DND-41 (cell line): ENCODE data around the gene FAM227B.

Experiments used
- ATAC-seq: fragments of 200-7000 bp; cut with Tn5 transposase; 3 replicates; pipeline ENCODE4 v1.9.1; 2021; ENCODE audit warnings: low read depth; ENCODE audit not compliant: insufficient read depth
- DNase-seq: peaks from one replicate; pipeline ENCODE4 v3.0.0-alpha.2; 2020
- H2AFZ ChIP-seq: 2 replicates; pipeline ENCODE4 v1.6.0; 2012; ENCODE audit warnings: low read depth, low read length
- H3K27ac ChIP-seq: 2 replicates; pipeline ENCODE4 v1.5.1; 2012; ENCODE audit warnings: low read length, inconsistent platforms
- H3K27me3 ChIP-seq: fragments of 200-600 bp; sonication (generic); 2 replicates; pipeline ENCODE4 v1.6.0; 2012; ENCODE audit warnings: low read length, mild to moderate bottlenecking, inconsistent platforms; ENCODE audit not compliant: insufficient read depth, poor library complexity
- H3K36me3 ChIP-seq: 2 replicates; pipeline ENCODE4 v1.5.1; 2012; ENCODE audit warnings: low read length, inconsistent platforms; ENCODE audit not compliant: insufficient read depth
- H3K4me1 ChIP-seq: 2 replicates; pipeline ENCODE4 v1.5.1; 2012; ENCODE audit warnings: mild to moderate bottlenecking, low read length; ENCODE audit not compliant: insufficient read depth
- H3K4me2 ChIP-seq: 2 replicates; pipeline ENCODE4 v1.6.0; 2012; ENCODE audit warnings: mild to moderate bottlenecking, moderate library complexity, low read length, inconsistent platforms; ENCODE audit not compliant: insufficient read depth
- H3K4me3 ChIP-seq, 2 experiments: fragments of 200-600 bp in 1 of 2; shearing (Covaris generic) in 1 of 2; 2 replicates each; pipeline ENCODE4 v1.5.1; 2012 to 2016; ENCODE audit warnings: inconsistent platforms in 2 of 2, low read length in 2 of 2, mild to moderate bottlenecking in 2 of 2, low read depth in 1 of 2, moderate library complexity in 1 of 2
- H3K79me2 ChIP-seq: 2 replicates; pipeline ENCODE4 v1.6.0; 2012; ENCODE audit warnings: low read length, inconsistent platforms; ENCODE audit not compliant: insufficient read depth
- H3K9ac ChIP-seq: 2 replicates; pipeline ENCODE4 v1.6.0; 2012; ENCODE audit warnings: low read depth, mild to moderate bottlenecking, inconsistent platforms, low read length, moderate library complexity
- H3K9me3 ChIP-seq: 2 replicates; pipeline ENCODE4 v1.5.1; 2012; ENCODE audit warnings: low read length, moderate library complexity, mild to moderate bottlenecking, inconsistent platforms; ENCODE audit not compliant: insufficient read depth, severe bottlenecking
- H4K20me1 ChIP-seq: 2 replicates; pipeline ENCODE4 v1.6.0; 2012; ENCODE audit warnings: low read length; ENCODE audit not compliant: insufficient read depth
- CTCF ChIP-seq: IDR thresholded peaks from 2 replicates; pipeline ENCODE4 v1.5.1; 2012; ENCODE audit warnings: borderline replicate concordance, low read length, moderate library complexity, mild to moderate bottlenecking; ENCODE audit not compliant: poor library complexity, severe bottlenecking; ENCODE audit errors: extremely low read depth
- EZH2 ChIP-seq: IDR thresholded peaks from 3 replicates; pipeline ENCODE4 v1.6.1; 2012; ENCODE audit warnings: borderline replicate concordance, low read depth, mild to moderate bottlenecking, moderate library complexity, low read length, inconsistent platforms; ENCODE audit not compliant: severe bottlenecking

FAM227B gene

GRCh38 chr15:49328941-49329340, 291.7 kb downstream of the FAM227B start:
- no peak overlapping the region for H3K4me2 ChIP-seq

GRCh38 chr15:49327927-49328326, 292.7 kb downstream of the FAM227B start:
- Histone ChIP-seq H2AFZ (no peak overlapping the region), H3K79me2 (no peaks in the 10 kb centered on the region), H3K4me3 (no peak overlapping the region), H3K4me1 (no peaks in the 10 kb centered on the region), H3K27me3 (no peaks in the 10 kb centered on the region), H3K4me2 (no peak overlapping the region), H4K20me1 (no peaks in the 10 kb centered on the region), H3K36me3 (peaks cover 3% of the 10 kb centered on the region; the same call in 1 of the 2 replicates), H3K27ac (no peak overlapping the region), H3K9me3 (no peaks in the 10 kb centered on the region), H3K9ac (no peak overlapping the region)
- DNase-seq (no peak), ATAC-seq (no peak)
- TF ChIP-seq EZH2 (no peak), CTCF (no peak)

More at GRCh38 chr15:49328941-49329340, 291.7 kb downstream of the FAM227B start:
- no peak overlapping the region for H3K4me3 ChIP-seq
- ATAC-seq (no peak), DNase-seq (no peak)
- H4K20me1 ChIP-seq: no peaks in the 10 kb centered on the region
- no peak overlapping the region for H3K27ac ChIP-seq
- peaks cover 3% of the 10 kb centered on the region; the same call in 1 of the 2 replicates for H3K36me3 ChIP-seq
- H2AFZ ChIP-seq: no peak overlapping the region
- H3K79me2 ChIP-seq: no peaks in the 10 kb centered on the region
- H3K4me1 ChIP-seq: no peaks in the 10 kb centered on the region
- no peaks in the 10 kb centered on the region for H3K9me3 ChIP-seq
- no peak overlapping the region for H3K9ac ChIP-seq
- no peak for TF ChIP-seq EZH2
- TF ChIP-seq CTCF: no peak
- no peaks in the 10 kb centered on the region for H3K27me3 ChIP-seq

GRCh38 chr15:49323207-49323606, 297.4 kb downstream of the FAM227B start:
- H3K4me2 ChIP-seq: no peak overlapping the region
- no peak for ATAC-seq
- H3K4me3 ChIP-seq: no peak overlapping the region
- H3K27me3 ChIP-seq: no peaks in the 10 kb centered on the region
- H3K4me1 ChIP-seq: no peaks in the 10 kb centered on the region
- no peaks in the 10 kb centered on the region for H3K79me2 ChIP-seq
- no peak overlapping the region for H3K27ac ChIP-seq
- TF ChIP-seq CTCF (no peak), EZH2 (no peak)
- no peak for DNase-seq
- H3K9ac ChIP-seq: no peak overlapping the region
- no peak overlapping the region for H2AFZ ChIP-seq
- H3K36me3 ChIP-seq: peaks cover 13% of the 10 kb centered on the region
- no peaks in the 10 kb centered on the region for H3K9me3 ChIP-seq
- no peaks in the 10 kb centered on the region for H4K20me1 ChIP-seq

GRCh38 chr15:49320351-49320750, 300.3 kb downstream of the FAM227B start:
- Histone ChIP-seq H3K27me3 (no peaks in the 10 kb centered on the region), H3K27ac (no peak overlapping the region), H3K9me3 (no peaks in the 10 kb centered on the region), H3K79me2 (no peaks in the 10 kb centered on the region), H4K20me1 (no peaks in the 10 kb centered on the region), H3K4me3 (no peak overlapping the region), H3K36me3 (peaks cover 13% of the 10 kb centered on the region), H2AFZ (no peak overlapping the region), H3K9ac (no peak overlapping the region), H3K4me2 (no peak overlapping the region), H3K4me1 (no peaks in the 10 kb centered on the region)
- ATAC-seq (no peak), DNase-seq (no peak)
- TF ChIP-seq EZH2 (no peak), CTCF (no peak)
